Testis (tissue), 2 donors: ENCODE measurements around the gene HERC4.

Source experiments
- CTCF ChIP-seq, 3 experiments: fragments of 450-650 bp in 2 of 3; fragments of 200-600 bp in 1 of 3; sonication (generic) in 1 of 3; IDR thresholded peaks; one replicate each; pipeline ENCODE4 v1.5.1; 2016 to 2019; ENCODE audit warnings: antibody characterized with exemption in 3 of 3, mild to moderate bottlenecking in 2 of 3, moderate library complexity in 1 of 3
- POLR2A ChIP-seq: fragments of 450-650 bp; IDR thresholded peaks from one replicate; pipeline ENCODE4 v1.6.1; 2017; ENCODE audit warnings: antibody characterized with exemption, mild to moderate bottlenecking, moderate library complexity

GRCh38 chr10:68080853-68081431 lies 5.9 kb upstream of the HERC4 start:
- TF ChIP-seq POLR2A (no peak), CTCF (IDR thresholded peaks at IDR 0.05) (no peak)
